ENCODE measurements around the gene MCM9.

DNA sequence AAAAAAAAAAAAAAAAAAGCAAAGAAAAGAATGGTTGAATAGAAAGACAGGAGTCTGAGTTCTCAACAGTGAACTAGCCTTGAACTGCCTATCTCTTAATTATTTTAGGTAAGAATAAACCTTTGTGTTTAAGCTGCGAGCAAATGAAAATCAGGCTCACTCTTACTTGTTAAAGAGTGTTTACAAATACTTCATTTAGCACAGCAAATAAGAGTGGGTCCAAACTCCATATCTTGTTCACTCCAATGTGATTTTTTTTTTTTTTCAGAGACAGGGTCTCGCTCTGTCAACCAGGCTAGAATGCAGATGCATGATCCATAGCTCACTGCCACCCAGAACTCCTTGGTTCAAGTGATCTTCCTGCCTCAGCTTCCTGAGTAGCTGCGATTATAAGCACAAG is 11.9 kb downstream of the MCM9 start:
- TF ChIP-seq POLR2A (IDR thresholded peaks at IDR 0.05) (no peak), POLR2AphosphoS5 (IDR thresholded peaks at IDR 0.05) (no peak)
- TF ChIP-seq, protein P1, sequence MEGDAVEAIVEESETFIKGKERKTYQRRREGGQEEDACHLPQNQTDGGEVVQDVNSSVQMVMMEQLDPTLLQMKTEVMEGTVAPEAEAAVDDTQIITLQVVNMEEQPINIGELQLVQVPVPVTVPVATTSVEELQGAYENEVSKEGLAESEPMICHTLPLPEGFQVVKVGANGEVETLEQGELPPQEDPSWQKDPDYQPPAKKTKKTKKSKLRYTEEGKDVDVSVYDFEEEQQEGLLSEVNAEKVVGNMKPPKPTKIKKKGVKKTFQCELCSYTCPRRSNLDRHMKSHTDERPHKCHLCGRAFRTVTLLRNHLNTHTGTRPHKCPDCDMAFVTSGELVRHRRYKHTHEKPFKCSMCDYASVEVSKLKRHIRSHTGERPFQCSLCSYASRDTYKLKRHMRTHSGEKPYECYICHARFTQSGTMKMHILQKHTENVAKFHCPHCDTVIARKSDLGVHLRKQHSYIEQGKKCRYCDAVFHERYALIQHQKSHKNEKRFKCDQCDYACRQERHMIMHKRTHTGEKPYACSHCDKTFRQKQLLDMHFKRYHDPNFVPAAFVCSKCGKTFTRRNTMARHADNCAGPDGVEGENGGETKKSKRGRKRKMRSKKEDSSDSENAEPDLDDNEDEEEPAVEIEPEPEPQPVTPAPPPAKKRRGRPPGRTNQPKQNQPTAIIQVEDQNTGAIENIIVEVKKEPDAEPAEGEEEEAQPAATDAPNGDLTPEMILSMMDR (IDR thresholded peaks at IDR 0.05) = no peak
